ENCODE data around the gene CAPN12.

CAPN12 gene

DNA sequence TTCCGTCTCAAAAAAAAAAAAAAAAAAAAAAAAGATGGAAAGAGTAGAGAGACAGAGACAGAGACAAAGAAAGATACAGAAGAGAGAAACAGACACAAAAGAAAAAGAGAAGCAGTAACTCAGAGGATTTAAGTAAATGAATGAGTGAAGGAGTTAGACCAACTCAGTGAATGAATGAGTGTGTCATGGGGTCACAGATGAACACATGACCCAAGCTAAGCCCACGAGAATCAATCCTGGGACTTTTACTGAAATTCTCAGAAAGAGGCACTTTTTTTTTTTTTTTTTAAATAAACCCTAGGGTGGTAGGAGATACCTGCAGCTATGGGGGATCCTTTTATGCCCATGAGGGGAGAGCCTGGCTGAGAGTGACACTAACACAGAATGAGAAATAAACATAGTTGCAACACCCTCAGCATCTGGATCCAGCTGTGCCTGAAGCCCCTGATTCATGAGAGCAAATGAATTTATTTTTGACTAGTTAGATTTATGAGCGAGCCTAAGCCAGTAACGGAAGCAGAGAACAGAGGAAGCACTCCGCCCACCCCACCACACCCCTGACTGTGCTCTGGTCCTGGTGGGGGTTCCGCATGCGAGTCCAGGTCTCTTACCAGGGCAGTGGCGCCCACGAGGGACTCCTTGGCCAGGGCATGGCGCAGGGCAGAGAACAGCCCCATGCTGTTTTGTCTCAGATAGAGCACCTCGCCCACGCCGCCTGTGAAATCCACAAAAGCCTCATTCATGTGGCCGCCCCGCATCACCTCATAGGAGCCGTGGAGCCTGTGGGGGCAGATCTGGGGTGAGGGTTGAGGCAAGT is 4.6 kb downstream of the CAPN12 start:
- no peak overlapping the region for H3K4me3 ChIP-seq (ENCODE audit: low read length)
- no peak for DNase-seq (ENCODE audit: low read depth)
- TF ChIP-seq CTCF (IDR thresholded peaks at IDR 0.05; ENCODE audit: insufficient read depth, low read depth, low read length, missing control alignments) = no peak

DNA sequence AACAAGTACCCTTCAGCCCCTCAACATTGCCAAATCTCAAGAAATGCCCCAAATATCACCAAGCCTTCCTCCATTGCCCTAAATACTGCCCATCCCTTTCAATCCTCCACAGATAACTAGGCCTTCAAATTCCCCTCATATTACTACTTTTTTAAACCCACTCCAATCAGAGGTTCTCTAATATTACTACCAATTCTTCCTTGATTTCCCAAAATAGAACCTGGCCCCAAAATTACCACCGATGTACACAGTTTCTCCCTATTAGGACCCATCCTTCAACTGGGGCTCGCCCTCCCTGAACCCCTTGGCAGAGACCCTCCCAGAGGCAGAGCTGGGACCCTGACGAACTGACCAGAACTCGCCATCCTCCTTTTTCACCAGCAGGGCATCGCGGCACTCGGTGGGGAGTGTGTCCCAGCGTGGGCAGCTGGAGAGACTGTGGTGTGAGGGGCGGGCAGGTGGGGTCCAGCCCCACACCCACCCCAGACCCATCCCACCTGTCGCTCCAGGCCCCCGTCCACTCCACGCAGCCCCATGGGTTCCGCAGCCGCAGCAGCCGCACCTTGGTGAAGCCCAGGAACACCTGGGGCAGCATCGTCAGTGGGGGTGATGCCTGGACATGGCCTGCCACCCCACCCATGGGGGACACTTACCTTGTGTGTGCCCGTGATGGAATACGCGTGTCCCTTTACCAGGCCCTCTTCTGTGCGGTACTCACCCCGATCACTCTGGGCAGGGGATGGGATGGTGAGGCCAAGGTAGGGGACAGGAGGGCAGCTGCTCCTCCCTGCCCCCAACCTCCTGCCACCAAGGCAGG is 6.1 kb downstream of the CAPN12 start:
- no peak for TF ChIP-seq CTCF (IDR thresholded peaks at IDR 0.05; ENCODE audit: insufficient read depth, low read depth, low read length, missing control alignments)
- no peak for DNase-seq (ENCODE audit: low read depth)
- no peak overlapping the region for H3K4me3 ChIP-seq (ENCODE audit: low read length)

DNA sequence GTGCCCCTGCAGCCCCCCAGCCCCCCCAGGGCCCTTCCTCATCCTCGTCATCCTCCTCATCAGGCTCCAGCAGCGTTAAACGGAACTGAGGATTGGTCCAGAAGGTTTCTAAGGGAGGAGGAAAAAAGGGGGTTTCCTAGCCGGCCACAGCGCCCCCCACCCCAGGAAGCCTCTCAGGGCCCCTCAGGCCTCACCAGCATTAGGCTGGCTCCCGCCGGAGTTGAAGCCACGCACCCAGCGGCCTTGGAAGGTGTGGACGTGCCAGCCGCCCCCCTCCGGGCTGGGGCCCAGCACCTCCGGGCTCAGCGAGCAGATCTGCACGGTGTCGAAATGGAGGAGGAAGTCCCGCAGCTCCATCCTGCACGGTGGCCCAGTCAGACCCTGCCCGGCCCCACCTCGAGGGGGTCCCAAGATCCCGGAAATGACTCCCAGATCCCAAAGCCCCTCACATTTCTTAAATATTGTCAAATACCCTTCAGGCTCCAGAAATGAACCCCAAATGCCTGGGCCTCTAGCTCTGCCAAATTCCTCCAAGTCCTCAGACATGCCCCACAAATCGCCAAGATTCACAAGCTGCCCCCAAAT is 6.9 kb downstream of the CAPN12 start:
- no peak for TF ChIP-seq CTCF (IDR thresholded peaks at IDR 0.05; ENCODE audit: insufficient read depth, low read depth, low read length, missing control alignments)
- no peak overlapping the region for H3K4me3 ChIP-seq (ENCODE audit: low read length)

DNA sequence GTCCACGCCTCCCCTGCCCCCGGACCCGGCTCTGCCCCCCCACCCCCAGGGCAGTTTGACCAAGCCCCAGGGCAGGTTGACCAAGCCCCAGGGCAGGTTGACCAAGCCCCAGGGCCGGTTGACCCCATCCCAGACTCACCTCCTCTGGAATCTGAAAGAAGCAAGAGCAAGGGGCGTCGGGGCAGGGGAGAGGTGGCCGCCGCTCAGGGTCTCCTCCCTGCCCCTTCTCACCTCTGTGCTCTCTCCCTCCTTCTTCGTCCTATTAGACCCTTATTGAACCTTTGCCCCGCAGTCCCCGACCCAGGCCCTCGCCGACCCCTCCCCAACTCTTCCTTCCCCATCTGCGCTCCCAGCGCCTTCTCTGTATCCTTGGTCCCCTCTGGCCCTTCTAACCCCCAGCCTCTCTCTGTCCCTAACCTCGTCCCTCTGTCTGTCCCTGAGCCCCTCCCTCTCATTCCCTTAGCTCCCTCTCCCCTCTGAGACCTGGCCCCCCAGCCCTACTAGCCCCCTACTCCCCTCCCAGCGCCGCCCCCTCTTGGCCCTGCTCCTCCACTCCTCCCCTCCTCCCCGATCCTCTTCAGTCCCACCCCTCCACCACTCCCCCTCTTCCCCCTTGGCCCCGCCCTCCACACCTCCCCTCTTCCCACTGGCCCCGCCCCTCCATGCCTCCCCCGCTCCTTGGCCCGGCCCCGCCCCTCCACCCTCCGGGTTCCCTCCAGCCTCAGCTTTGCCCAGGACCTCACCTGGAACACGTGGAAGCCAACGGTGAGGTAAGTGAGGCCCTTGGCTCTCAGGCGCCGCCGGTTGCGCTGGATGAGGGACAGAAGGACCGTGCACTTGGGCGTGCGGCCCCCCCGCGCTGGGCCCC is 7.6 kb downstream of the CAPN12 start:
- DNase-seq (ENCODE audit: low read depth) = peak; percentile 89
- peak overlapping the region; percentile 1 for H3K4me3 ChIP-seq (ENCODE audit: low read length)
- no peak for TF ChIP-seq CTCF (IDR thresholded peaks at IDR 0.05; ENCODE audit: insufficient read depth, low read depth, low read length, missing control alignments)

More for the DNA sequence above, 6.9 kb downstream of the CAPN12 start:
- DNase-seq (ENCODE audit: low read depth) = no peak

- DNase-seq (ENCODE audit: low read depth) = peak; percentile 65
- TF ChIP-seq CTCF (IDR thresholded peaks at IDR 0.05; ENCODE audit: insufficient read depth, low read depth, low read length, missing control alignments) = no peak
- no peak overlapping the region for H3K4me3 ChIP-seq (ENCODE audit: low read length)
Measured at GRCh38 chr19:38736036-38736412, 8.2 kb downstream of the CAPN12 start.

- TF ChIP-seq CTCF (IDR thresholded peaks at IDR 0.05; ENCODE audit: insufficient read depth, low read depth, low read length, missing control alignments) = no peak
- peak overlapping the region; percentile 52 for H3K4me3 ChIP-seq (ENCODE audit: low read length)
- peak; percentile 62 for DNase-seq (ENCODE audit: low read depth)
Measured at GRCh38 chr19:38735257-38735686, 9.0 kb downstream of the CAPN12 start.

Measured in epithelial cell of esophagus (primary cell).